IMR-90 (cell line): ENCODE data around the gene ZNF584. TPM values are rescaled to one million over a fixed set of nuclear protein-coding genes. Genes with fewer than 3 reads are reported as not detected.

ENCODE experiments used
- ATAC-seq: fragments of 200-7000 bp; cut with Tn5 transposase; 2 replicates; pipeline ENCODE4 v1.9.1; 2020; ENCODE audit warnings: low read depth, mild to moderate bottlenecking, moderate library complexity
- BruUV-seq: library from RNA; stranded (reverse); fragments of 400-500 nt; replicated peaks from 2 replicates; lab custom pipeline; 2021; lab: Mats Ljungman, UMichigan
- CTCF ChIA-PET: fragments of 300-600 bp; formaldehyde crosslinking; extraction: SDS; loops from one replicate; lab custom pipeline; 2021; ENCODE audit warnings: antibody characterized with exemption; lab: Yijun Ruan, JAX
- POLR2A ChIA-PET: fragments of 300-600 bp; sonication (Branson Sonifier 250); formaldehyde crosslinking; loops from one replicate; lab custom pipeline; 2022; ENCODE audit warnings: antibody characterized with exemption; ENCODE audit not compliant: unreplicated experiment; lab: Charles Lee
- DNase-seq: peaks from one replicate; pipeline ENCODE4 v3.0.0; 2013
- H2AFZ ChIP-seq: replicated peaks from 2 replicates; pipeline ENCODE3; 2013; ENCODE audit warnings: low read length, mild to moderate bottlenecking; ENCODE audit not compliant: poor library complexity
- H2AK5ac ChIP-seq: 2 replicates; pipeline ENCODE4 v1.6.1; 2013; ENCODE audit warnings: low read depth, low read length, inconsistent platforms
- H2AK9ac ChIP-seq: replicated peaks from 2 replicates; pipeline ENCODE3; 2013; ENCODE audit warnings: mild to moderate bottlenecking, low read depth, low read length, moderate library complexity; ENCODE audit not compliant: poor library complexity
- H2BK120ac ChIP-seq: 2 replicates; pipeline ENCODE4 v1.6.1; 2013; ENCODE audit warnings: low read depth, low read length, inconsistent platforms
- H2BK15ac ChIP-seq: 3 replicates; pipeline ENCODE4 v1.6.1; 2013; ENCODE audit warnings: low read depth, low read length, inconsistent platforms
- H2BK20ac ChIP-seq: 2 replicates; pipeline ENCODE4 v1.6.1; 2013; ENCODE audit warnings: low read depth, mild to moderate bottlenecking, inconsistent platforms, low read length, moderate library complexity
- H2BK5ac ChIP-seq: 2 replicates; pipeline ENCODE4 v1.6.1; 2013; ENCODE audit warnings: mild to moderate bottlenecking, low read depth, low read length, inconsistent platforms; ENCODE audit not compliant: poor library complexity, severe bottlenecking
- H3K14ac ChIP-seq: replicated peaks from 2 replicates; pipeline ENCODE4 v1.6.1; 2013; ENCODE audit warnings: low read depth, low read length, inconsistent platforms
- H3K18ac ChIP-seq: 2 replicates; pipeline ENCODE4 v1.6.1; 2013; ENCODE audit warnings: low read depth, low read length, control low read depth
- H3K23ac ChIP-seq: 2 replicates; pipeline ENCODE4 v1.6.1; 2013; ENCODE audit warnings: low read depth, low read length, inconsistent platforms
- H3K27ac ChIP-seq: 2 replicates; pipeline ENCODE4 v1.5.1; 2013; ENCODE audit warnings: mild to moderate bottlenecking, control low read depth, low read length; ENCODE audit not compliant: insufficient read depth
- H3K27me3 ChIP-seq: 2 replicates; pipeline ENCODE4 v1.6.1; 2013; ENCODE audit warnings: low read length; ENCODE audit not compliant: control insufficient read depth, insufficient read depth
- H3K36me3 ChIP-seq: 2 replicates; pipeline ENCODE4 v1.6.1; 2013; ENCODE audit warnings: low read length, mixed read lengths; ENCODE audit not compliant: control insufficient read depth, insufficient read depth
- H3K4ac ChIP-seq: 2 replicates; pipeline ENCODE4 v1.6.1; 2013; ENCODE audit warnings: low read depth, low read length, inconsistent platforms
- H3K4me1 ChIP-seq: 2 replicates; pipeline ENCODE4 v1.6.1; 2013; ENCODE audit warnings: low read length, mixed read lengths; ENCODE audit not compliant: control insufficient read depth, insufficient read depth
- H3K4me2 ChIP-seq: 2 replicates; pipeline ENCODE4 v1.6.1; 2013; ENCODE audit warnings: low read depth, mild to moderate bottlenecking, control low read depth, low read length, moderate library complexity
- H3K4me3 ChIP-seq: 2 replicates; pipeline ENCODE4 v1.5.1; 2013; ENCODE audit warnings: low read depth, mild to moderate bottlenecking, control low read depth, low read length, moderate library complexity; ENCODE audit not compliant: insufficient read depth
- H3K56ac ChIP-seq: 2 replicates; pipeline ENCODE4 v1.6.1; 2013; ENCODE audit warnings: low read length, inconsistent platforms; ENCODE audit not compliant: insufficient read depth; ENCODE audit errors: extremely low read depth
- H3K79me1 ChIP-seq, 2 experiments: 2 replicates each; pipeline ENCODE4 v1.6.1; 2013; ENCODE audit warnings: low read length in 2 of 2, inconsistent platforms in 1 of 2, low read depth in 1 of 2
- H3K9ac ChIP-seq: 2 replicates; pipeline ENCODE4 v1.6.1; 2013; ENCODE audit warnings: low read depth, low read length, control low read depth
- H3K9me1 ChIP-seq: 2 replicates; pipeline ENCODE4 v1.6.1; 2013; ENCODE audit warnings: low read length, inconsistent platforms; ENCODE audit not compliant: insufficient read depth
- H3K9me3 ChIP-seq: 2 replicates; pipeline ENCODE4 v1.6.1; 2013; ENCODE audit warnings: low read length; ENCODE audit not compliant: control insufficient read depth, insufficient read depth
- H4K20me1 ChIP-seq: 2 replicates; pipeline ENCODE4 v1.6.1; 2013; ENCODE audit warnings: low read length, inconsistent platforms; ENCODE audit not compliant: insufficient read depth
- H4K5ac ChIP-seq: 2 replicates; pipeline ENCODE4 v1.6.1; 2013; ENCODE audit warnings: mild to moderate bottlenecking, low read depth, low read length, control low read depth
- H4K8ac ChIP-seq, 2 experiments: 2 replicates each; pipeline ENCODE4 v1.6.1; 2013; ENCODE audit warnings: low read depth in 2 of 2, low read length in 2 of 2, control low read depth in 1 of 2, inconsistent platforms in 1 of 2
- H4K91ac ChIP-seq: 2 replicates; pipeline ENCODE4 v1.6.1; 2013; ENCODE audit warnings: low read depth, low read length, inconsistent platforms; ENCODE audit not compliant: insufficient read depth
- BHLHE40 ChIP-seq: fragments of 150-350 bp; IDR thresholded peaks from 2 replicates; pipeline ENCODE4 v1.6.1; 2016; ENCODE audit warnings: mild to moderate bottlenecking, low read depth, low read length
- CEBPB ChIP-seq: IDR thresholded peaks from 2 replicates; pipeline ENCODE4 v1.6.1; 2012; ENCODE audit warnings: low read depth, low read length, improper control_type of control experiment
- CHD1 ChIP-seq: IDR thresholded peaks from 2 replicates; pipeline ENCODE4 v1.6.1; 2012; ENCODE audit warnings: low read depth, low read length, improper control_type of control experiment
- FOS ChIP-seq: fragments of 150-350 bp; IDR thresholded peaks from 2 replicates; pipeline ENCODE4 v1.6.1; 2016; ENCODE audit warnings: low read depth, low read length
- MAFK ChIP-seq: IDR thresholded peaks from 2 replicates; pipeline ENCODE4 v1.6.1; 2012; ENCODE audit warnings: low read depth, low read length, improper control_type of control experiment
- MAZ ChIP-seq: IDR thresholded peaks from 2 replicates; pipeline ENCODE4 v1.6.1; 2012; ENCODE audit warnings: low read depth, mild to moderate bottlenecking, low read length, improper control_type of control experiment, moderate library complexity, borderline replicate concordance
- MXI1 ChIP-seq: IDR thresholded peaks from 2 replicates; pipeline ENCODE4 v1.6.1; 2012; ENCODE audit warnings: low read depth, mild to moderate bottlenecking, low read length, moderate library complexity, borderline replicate concordance
- NFE2L2 ChIP-seq: fragments of 150-350 bp; IDR thresholded peaks from 2 replicates; pipeline ENCODE4 v1.6.1; 2016; ENCODE audit warnings: low read depth, mild to moderate bottlenecking, low read length
- POLR2A ChIP-seq: IDR thresholded peaks from 2 replicates; pipeline ENCODE4 v1.6.1; 2012; ENCODE audit warnings: mild to moderate bottlenecking, low read depth, low read length
- RAD21 ChIP-seq: IDR thresholded peaks from 2 replicates; pipeline ENCODE4 v1.6.1; 2012; ENCODE audit warnings: low read length, improper control_type of control experiment
- RCOR1 ChIP-seq: IDR thresholded peaks from 2 replicates; pipeline ENCODE4 v1.6.1; 2012; ENCODE audit warnings: mild to moderate bottlenecking, low read length, improper control_type of control experiment; ENCODE audit not compliant: insufficient replicate concordance
- RFX5 ChIP-seq: IDR thresholded peaks from 2 replicates; pipeline ENCODE4 v1.8.0; 2012; ENCODE audit warnings: low read depth, mild to moderate bottlenecking, low read length, moderate library complexity
- SMC3 ChIP-seq: fragments of 150-350 bp; IDR thresholded peaks from 2 replicates; pipeline ENCODE4 v1.6.1; 2016; ENCODE audit warnings: low read depth, mild to moderate bottlenecking, antibody characterized with exemption, low read length, moderate library complexity
- WGBS, 2 experiments: methylation state at CpG; one replicate each; pipeline versions ENCODE4 v1.1.5 to v1.1.7; 2013; ENCODE audit warnings: missing lambda C conversion rate in 2 of 2; ENCODE audit not compliant: insufficient read length in 1 of 2; ENCODE audit errors: extremely low coverage in 2 of 2; 5-methylcytosine and 5-hydroxymethylcytosine counted together
- dilution Hi-C: fragments of 300-500 bp; cut with HindIII; formaldehyde crosslinking; loops from one replicate; pipeline ENCODE4 v1.14.3; 2018; ENCODE audit warnings: low sequenced_read_pairs; ENCODE audit not compliant: unreplicated experiment
- in situ Hi-C: fragments of 300-500 bp; cut with MboI; formaldehyde crosslinking; loops from 3 replicates; pipeline ENCODE4 v1.14.3; 2019; ENCODE audit warnings: low sequenced_read_pairs, inconsistent platforms, mixed read lengths
- intact Hi-C: fragments of 100-400 bp; cut with micrococcal nuclease; formaldehyde crosslinking; loops from 2 replicates; pipeline ENCODE4 v1.10.0; 2022
- polyA plus RNA-seq, 3 experiments: library from polyadenylated mRNA; depleted of rRNA; stranded (reverse); fragments of >200 nt; gene quantifications; 2 replicates each; pipeline ENCODE4 v1.2.3, GENCODE V29; 2012; ENCODE audit warnings: low replicate concordance in 1 of 3
- total RNA-seq: library from RNA; depleted of rRNA; stranded (reverse); fragments of >200 nt; gene quantifications from 2 replicates; pipeline ENCODE4 v1.2.3, GENCODE V29; 2012
- TF ChIP-seq, protein P1 (sequence below): fragments of 150-350 bp; IDR thresholded peaks from 2 replicates; pipeline ENCODE4 v1.6.1; 2017; ENCODE audit warnings: mild to moderate bottlenecking, antibody characterized with exemption, low read length, low read depth
- TF ChIP-seq, protein P2 (sequence below): fragments of 150-350 bp; IDR thresholded peaks from 2 replicates; pipeline ENCODE4 v1.6.1; 2016; ENCODE audit warnings: low read depth, mild to moderate bottlenecking, low read length, moderate library complexity, borderline replicate concordance
- TF ChIP-seq, protein P3 (sequence below): conservative IDR thresholded peaks from 2 replicates; pipeline ENCODE4 v1.5.1; 2012; ENCODE audit warnings: mild to moderate bottlenecking, low read depth, low read length, improper control_type of control experiment

ZNF584 gene
- total and polyA plus RNA-seq, 2 of the 4 experiments (the other 2 are of a cell fraction), result 11.6 to 15.4 TPM

DNA sequence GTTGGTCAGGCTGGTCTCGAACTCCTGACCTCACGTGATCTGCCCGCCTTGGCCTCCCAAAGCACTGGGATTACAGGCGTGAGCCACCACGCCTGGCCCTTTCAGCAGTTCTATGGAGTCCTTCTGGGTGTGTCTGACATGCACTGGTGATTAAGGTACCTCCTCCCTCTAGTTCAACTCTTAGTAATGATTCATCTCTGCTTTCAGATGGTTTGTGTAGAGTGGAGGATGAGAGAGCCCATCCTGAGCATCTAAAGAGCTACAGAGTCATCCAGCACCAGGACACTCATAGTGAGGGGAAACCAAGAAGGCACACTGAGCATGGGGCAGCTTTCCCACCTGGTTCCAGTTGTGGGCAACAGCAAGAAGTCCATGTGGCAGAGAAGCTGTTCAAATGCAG, 8.2 kb downstream of the ZNF584 start:
- peak; percentile 27; the same call in 1 of the 2 replicates for ATAC-seq
- 96% methylated on average over 5 of the region's 5 CpGs; no CpG with 5 or more reads in 1 of the 2 experiments for WGBS, 2 experiments
- Histone ChIP-seq H3K4me2 (no peak overlapping the region), H4K5ac (no peak overlapping the region), H3K36me3 (peaks cover 49% of the 10 kb centered on the region), H2BK15ac (no peak overlapping the region), H3K9me1 (no peaks in the 10 kb centered on the region), H3K27me3 (no peaks in the 10 kb centered on the region), H3K27ac (no peak overlapping the region), H4K8ac (no peak overlapping the region), H4K20me1 (no peaks in the 10 kb centered on the region), H2AK5ac (no peak overlapping the region), H2BK120ac (no peak overlapping the region), H3K4me1 (no peaks in the 10 kb centered on the region), H3K79me1 (peaks cover 23 to 32% of the 10 kb centered on the region in 2 experiments), H3K4ac (no peak overlapping the region), H3K9ac (no peak overlapping the region), H2BK5ac (no peak overlapping the region), H3K4me3 (no peak overlapping the region), H3K56ac (no peak overlapping the region), H2AFZ (no peak overlapping the region), H3K18ac (no peak overlapping the region), H2AK9ac (no peak overlapping the region), H4K91ac (no peak overlapping the region), H3K23ac (no peak overlapping the region), H3K14ac (no peak overlapping the region), H2BK20ac (no peak overlapping the region), H3K9me3 (peaks cover 22% of the 10 kb centered on the region)
- BruUV-seq, result no TSS peak
- TF ChIP-seq, protein P1, sequence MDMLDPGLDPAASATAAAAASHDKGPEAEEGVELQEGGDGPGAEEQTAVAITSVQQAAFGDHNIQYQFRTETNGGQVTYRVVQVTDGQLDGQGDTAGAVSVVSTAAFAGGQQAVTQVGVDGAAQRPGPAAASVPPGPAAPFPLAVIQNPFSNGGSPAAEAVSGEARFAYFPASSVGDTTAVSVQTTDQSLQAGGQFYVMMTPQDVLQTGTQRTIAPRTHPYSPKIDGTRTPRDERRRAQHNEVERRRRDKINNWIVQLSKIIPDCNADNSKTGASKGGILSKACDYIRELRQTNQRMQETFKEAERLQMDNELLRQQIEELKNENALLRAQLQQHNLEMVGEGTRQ, result no peak
- no peak for TF ChIP-seq CHD1
- no peak for TF ChIP-seq MXI1
- TF ChIP-seq BHLHE40, result no peak
- no peak for TF ChIP-seq RFX5
- TF ChIP-seq MAFK, result no peak
- TF ChIP-seq NFE2L2, result no peak
- TF ChIP-seq POLR2A, result no peak
- no peak for TF ChIP-seq FOS
- TF ChIP-seq RCOR1, result no peak
- no peak for TF ChIP-seq RAD21
- TF ChIP-seq MAZ, result no peak
- no peak for TF ChIP-seq CEBPB
- TF ChIP-seq, protein P2, sequence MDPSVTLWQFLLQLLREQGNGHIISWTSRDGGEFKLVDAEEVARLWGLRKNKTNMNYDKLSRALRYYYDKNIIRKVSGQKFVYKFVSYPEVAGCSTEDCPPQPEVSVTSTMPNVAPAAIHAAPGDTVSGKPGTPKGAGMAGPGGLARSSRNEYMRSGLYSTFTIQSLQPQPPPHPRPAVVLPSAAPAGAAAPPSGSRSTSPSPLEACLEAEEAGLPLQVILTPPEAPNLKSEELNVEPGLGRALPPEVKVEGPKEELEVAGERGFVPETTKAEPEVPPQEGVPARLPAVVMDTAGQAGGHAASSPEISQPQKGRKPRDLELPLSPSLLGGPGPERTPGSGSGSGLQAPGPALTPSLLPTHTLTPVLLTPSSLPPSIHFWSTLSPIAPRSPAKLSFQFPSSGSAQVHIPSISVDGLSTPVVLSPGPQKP, result no peak
- TF ChIP-seq SMC3, result no peak
- TF ChIP-seq, protein P3, sequence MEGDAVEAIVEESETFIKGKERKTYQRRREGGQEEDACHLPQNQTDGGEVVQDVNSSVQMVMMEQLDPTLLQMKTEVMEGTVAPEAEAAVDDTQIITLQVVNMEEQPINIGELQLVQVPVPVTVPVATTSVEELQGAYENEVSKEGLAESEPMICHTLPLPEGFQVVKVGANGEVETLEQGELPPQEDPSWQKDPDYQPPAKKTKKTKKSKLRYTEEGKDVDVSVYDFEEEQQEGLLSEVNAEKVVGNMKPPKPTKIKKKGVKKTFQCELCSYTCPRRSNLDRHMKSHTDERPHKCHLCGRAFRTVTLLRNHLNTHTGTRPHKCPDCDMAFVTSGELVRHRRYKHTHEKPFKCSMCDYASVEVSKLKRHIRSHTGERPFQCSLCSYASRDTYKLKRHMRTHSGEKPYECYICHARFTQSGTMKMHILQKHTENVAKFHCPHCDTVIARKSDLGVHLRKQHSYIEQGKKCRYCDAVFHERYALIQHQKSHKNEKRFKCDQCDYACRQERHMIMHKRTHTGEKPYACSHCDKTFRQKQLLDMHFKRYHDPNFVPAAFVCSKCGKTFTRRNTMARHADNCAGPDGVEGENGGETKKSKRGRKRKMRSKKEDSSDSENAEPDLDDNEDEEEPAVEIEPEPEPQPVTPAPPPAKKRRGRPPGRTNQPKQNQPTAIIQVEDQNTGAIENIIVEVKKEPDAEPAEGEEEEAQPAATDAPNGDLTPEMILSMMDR, result no peak
- no peak for DNase-seq
- intact Hi-C loops (no loop called here), dilution Hi-C loops (no loop called here), in situ Hi-C loops (no loop called here)
- CTCF ChIA-PET, result no interaction called here
- POLR2A ChIA-PET, result no interaction called here
